Fibroblast of mammary gland (primary cell): ENCODE data around the gene HOXD12.

Experiments used
- DNase-seq: peaks from one replicate; pipeline ENCODE4 v3.0.0-alpha.2; 2010; ENCODE audit warnings: low read depth
- H3K4me3 ChIP-seq: 2 replicates; pipeline ENCODE4 v1.5.1; 2011; ENCODE audit warnings: low read depth, mild to moderate bottlenecking, low read length, moderate library complexity; ENCODE audit not compliant: control insufficient read depth
- CTCF ChIP-seq: conservative IDR thresholded peaks from 2 replicates; pipeline ENCODE4 v1.5.1; 2011; ENCODE audit warnings: low read depth, low read length, inconsistent platforms; ENCODE audit not compliant: control insufficient read depth, insufficient read depth

HOXD12 gene

DNA sequence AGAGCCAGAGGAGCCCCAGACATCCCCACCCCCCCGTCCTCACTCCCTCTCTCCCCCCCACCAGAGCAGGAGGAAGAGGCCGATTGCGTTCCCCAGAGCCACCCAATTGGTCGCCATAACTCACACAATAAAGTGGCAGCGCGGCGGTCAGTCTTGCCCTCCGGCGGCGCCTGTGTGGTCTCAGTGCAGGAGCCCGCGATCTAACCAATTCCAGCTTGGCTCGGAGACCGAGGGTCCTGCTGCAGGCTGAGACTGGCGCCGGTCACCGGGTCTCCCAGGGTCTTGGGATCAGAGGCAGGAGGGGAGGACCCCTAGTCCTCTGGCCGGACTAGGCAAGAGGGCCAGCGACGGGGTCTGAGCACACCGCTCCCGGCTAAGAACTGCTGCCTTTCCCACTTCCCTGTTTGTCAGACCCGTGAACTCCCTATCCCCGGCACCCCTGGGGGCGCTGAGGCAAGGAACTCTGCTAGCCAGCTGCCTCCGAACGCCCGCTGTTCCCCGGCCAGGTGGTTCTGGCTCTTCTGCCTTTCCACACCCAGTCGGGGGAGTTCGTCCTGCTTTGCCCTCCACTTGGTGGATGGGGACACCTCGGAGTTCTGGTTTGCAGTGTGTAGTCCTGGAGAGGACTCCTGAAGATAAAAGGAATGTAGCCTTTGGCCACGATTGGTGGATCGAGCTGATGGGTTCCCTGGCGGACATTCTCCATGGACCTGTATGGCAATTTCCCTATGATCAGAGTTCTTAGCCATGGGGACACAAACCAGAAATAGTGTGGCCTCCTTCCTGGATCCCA, 1.0 kb upstream of the HOXD12 start:
- no peak for DNase-seq
- H3K4me3 ChIP-seq, result no peak overlapping the region
- TF ChIP-seq CTCF, result no peak

- DNase-seq, result no peak
- H3K4me3 ChIP-seq, result no peak overlapping the region
- TF ChIP-seq CTCF, result no peak
These were observed 352 bp upstream of the HOXD12 start for GRCh38 chr2:176099159-176099727.

DNA sequence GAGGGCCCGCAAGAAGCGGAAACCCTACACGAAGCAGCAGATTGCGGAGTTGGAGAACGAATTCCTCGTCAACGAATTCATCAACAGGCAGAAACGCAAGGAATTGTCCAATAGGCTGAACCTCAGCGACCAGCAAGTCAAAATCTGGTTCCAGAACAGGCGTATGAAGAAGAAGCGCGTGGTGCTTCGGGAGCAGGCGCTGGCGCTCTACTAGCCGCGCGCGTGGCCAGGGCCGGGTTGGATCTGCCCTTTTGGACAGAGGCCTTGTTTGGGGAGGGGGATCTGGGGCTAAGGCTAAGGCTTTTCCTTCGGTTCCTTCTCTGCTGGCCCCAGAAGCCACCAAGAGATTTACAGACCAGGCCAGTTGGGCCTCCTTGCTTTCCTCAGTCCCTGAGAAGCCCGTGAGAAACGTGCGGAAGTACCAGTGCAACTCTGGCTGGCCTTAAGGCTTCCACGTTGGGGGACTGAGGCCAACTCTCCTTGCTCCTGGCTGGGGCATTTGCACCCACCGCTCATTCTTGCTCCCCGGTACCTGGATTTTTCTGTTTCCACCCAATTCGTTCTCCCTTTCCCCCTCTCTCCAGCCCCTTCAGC, 1.0 kb downstream of the HOXD12 start:
- no peak for TF ChIP-seq CTCF
- no peak for DNase-seq
- no peak overlapping the region for H3K4me3 ChIP-seq

DNA sequence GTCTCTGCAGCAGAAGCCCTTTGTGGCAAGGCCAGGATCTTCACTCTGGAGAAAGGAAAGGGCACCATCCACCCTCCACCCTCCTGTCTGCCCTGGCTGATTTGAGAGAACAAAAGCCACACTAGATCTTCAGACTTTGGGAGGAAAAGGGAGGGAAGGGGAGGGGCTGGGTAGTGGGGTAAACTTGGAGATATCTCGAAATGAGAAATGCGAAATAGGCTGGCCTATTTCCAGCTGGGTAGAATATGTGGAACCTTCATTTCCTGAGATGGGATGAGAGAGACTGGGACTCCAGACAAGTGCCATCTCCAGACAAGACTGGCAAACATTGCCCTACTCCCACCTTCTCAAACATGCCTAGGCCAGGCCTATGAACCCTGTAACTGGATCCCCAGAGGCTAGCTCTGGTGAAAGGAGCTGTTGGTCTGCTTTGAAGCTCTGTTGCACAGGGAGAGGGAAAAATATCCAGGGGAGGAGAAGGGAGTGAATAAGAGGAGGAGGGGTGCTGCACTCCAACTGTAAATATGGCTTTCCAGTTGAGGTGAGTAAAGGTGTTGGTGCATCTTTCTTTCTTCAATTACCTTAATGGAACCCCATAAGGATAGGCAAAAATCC, 1.7 kb downstream of the HOXD12 start:
- no peak overlapping the region for H3K4me3 ChIP-seq
- no peak for DNase-seq
- no peak for TF ChIP-seq CTCF

DNA sequence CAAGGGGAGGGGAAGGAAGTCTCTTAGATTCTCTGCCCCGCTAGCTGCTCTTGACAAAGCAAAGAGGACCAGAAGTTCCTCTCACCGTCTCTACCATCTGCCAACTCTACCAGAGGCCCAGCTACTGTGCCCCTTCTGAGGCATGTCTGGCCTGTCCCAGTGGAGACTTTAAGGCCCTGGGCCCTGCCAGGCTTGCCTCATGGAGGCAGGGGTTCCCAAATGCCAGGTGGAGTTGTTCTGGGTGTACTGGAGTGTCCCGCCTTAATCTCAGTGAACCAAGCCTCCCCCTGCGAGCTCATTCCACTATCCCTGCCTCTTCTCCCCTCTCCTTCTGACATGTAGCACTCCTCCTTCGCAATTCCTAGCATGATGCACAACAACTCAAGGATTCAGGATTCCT, 2.2 kb downstream of the HOXD12 start:
- no peak for DNase-seq
- no peak overlapping the region for H3K4me3 ChIP-seq
- TF ChIP-seq CTCF, result no peak

DNA sequence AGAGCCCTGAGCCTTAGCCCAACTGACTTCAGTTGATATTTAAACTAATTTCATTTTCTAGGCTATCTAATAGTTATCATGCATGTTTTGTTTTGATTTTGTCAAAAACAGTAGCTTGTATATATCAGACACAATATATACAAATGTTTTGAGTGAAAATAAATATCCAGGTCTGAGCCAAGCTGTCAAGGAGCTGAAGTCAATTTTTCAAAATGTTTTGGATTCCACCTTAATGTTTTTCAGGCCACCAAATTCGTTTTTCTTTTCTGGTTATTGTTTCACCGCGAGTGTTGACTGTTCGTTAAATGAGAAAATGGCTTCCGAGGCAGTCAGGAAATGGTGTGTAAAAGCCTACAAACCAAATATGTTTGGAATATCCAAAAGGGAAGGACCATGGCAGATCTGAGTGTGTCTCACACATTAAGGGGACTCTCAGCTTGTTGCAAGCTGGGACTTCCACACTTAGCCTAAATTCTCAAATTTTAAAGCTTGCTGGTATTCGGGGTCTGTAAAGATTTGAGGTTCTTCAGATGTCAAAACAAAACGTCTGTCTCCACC, 2.8 kb downstream of the HOXD12 start:
- no peak for DNase-seq
- H3K4me3 ChIP-seq, result no peak overlapping the region
- no peak for TF ChIP-seq CTCF
